ENCODE measurements around the gene EPHB3.

The EPHB3 gene

GRCh38 chr3:184579513-184579912 is 17.9 kb downstream of the EPHB3 start:
- DNase-seq (ENCODE audit: low read depth, low spot score), result no peak

DNA sequence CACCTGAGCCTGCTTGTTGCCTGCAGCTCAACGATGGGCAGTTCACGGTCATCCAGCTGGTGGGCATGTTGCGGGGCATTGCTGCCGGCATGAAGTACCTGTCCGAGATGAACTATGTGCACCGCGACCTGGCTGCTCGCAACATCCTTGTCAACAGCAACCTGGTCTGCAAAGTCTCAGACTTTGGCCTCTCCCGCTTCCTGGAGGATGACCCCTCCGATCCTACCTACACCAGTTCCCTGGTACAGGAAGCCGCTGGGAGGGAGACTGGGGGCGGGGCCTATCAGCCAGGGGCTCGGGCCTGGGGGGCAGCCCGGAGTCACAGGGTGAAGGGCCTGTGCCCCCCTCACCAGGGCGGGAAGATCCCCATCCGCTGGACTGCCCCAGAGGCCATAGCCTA is 18.8 kb downstream of the EPHB3 start:
- no peak for DNase-seq (ENCODE audit: low read depth, low spot score)

- no peak for DNase-seq (ENCODE audit: low read depth, low spot score)
Measured at GRCh38 chr3:184581331-184581855, 19.8 kb downstream of the EPHB3 start.

DNA sequence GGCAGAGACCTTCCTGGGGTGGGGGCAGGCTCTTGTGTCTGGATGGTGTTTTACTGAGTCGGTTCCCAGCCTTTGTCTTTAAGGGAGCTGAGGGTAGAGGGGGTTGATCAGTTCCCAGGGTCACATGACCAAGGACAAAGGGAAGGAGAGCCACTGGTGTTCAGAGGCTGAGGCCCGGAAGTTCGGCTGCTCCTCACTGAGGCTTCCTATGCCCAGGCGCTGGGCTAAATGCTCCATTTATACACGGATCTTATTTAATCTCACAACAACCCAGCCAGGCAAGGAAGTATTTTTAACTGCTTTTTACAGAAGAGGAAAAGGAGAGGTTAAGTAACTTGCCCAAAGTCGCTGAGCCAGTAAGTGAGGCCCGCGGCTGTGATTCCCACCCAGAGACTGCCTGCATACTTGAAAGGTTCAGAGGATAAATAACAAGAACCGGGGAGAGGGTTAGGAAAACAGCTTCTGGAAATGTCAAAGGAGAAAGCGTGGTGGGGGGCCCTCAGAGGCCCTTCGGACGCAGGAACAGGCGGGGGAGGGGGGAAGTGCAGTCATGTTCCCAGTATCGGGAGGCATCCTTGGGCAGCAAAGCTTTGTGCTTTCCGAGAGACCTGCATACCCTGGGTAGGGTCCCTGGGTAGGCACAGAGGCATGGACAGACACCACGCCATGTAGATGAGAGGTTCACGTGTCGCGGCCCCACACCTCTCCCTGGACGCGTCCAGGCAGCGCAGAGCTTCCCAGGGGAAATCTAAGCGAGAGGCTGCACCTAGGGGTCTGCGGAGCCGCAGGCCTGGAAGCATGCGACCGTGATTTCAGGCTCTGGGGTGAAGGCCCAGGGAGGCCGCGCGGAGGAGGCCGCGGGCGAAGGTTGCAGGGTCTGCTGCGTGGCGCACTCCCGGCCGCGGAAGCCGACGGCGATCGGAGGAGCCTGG is 21.3 kb downstream of the EPHB3 start:
- no peak for DNase-seq (ENCODE audit: low read depth, low spot score)

GRCh38 chr3:184583578-184584451 is 22.2 kb downstream of the EPHB3 start:
- DNase-seq (ENCODE audit: low read depth, low spot score), result no peak

DNA sequence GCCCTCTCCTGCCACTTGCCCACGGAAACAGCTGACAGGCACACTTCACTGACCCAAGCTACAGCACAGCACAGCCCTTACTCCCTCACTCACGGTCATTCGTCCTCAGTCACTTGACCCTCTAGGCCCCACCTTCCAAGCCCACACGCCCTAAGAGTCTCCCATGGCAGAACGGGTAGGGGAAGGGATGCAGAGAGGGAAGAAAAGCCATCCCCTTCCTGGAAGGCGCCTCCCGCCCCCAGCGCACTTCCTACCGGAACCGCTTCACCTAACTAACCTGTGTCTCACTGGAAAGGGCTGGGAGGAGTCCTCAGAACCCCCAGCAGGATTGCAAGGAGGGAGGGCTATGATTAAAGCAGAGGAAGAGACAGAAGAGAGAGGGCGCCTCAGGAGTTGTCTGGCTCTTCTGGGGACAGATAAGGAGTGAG is 22.9 kb downstream of the EPHB3 start:
- no peak for DNase-seq (ENCODE audit: low read depth, low spot score)

DNA sequence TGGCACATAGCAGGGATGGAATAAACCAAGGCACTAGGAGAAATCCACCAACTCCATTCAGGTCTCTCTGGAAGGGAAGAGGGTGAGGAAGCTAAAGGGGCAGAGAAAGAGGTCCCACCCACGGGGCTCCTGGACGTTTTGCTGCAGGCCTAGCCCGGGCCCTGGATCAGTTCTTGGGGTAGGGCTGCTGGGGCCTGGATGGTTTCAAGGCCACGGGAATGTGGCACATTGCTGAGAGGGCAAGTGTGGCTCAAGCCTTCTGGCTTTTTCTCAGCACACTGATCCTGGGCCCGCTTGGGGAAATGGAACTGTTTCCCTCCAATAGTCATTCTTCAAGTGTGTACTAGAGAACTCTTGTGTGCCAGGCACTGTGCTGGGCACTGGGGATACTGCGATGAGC is 24.0 kb downstream of the EPHB3 start:
- no peak for DNase-seq (ENCODE audit: low read depth, low spot score)

- no peak for DNase-seq (ENCODE audit: low read depth, low spot score)
Measured at GRCh38 chr3:184586851-184587250, 25.3 kb downstream of the EPHB3 start.

GRCh38 chr3:184588776-184589175 is 27.2 kb downstream of the EPHB3 start:
- DNase-seq (ENCODE audit: low read depth, low spot score), result no peak

GRCh38 chr3:184590795-184591194 is 29.2 kb downstream of the EPHB3 start:
- DNase-seq (ENCODE audit: low read depth, low spot score), result no peak

- no peak for DNase-seq (ENCODE audit: low read depth, low spot score)
Measured at GRCh38 chr3:184591789-184592188, 30.2 kb downstream of the EPHB3 start.

DNA sequence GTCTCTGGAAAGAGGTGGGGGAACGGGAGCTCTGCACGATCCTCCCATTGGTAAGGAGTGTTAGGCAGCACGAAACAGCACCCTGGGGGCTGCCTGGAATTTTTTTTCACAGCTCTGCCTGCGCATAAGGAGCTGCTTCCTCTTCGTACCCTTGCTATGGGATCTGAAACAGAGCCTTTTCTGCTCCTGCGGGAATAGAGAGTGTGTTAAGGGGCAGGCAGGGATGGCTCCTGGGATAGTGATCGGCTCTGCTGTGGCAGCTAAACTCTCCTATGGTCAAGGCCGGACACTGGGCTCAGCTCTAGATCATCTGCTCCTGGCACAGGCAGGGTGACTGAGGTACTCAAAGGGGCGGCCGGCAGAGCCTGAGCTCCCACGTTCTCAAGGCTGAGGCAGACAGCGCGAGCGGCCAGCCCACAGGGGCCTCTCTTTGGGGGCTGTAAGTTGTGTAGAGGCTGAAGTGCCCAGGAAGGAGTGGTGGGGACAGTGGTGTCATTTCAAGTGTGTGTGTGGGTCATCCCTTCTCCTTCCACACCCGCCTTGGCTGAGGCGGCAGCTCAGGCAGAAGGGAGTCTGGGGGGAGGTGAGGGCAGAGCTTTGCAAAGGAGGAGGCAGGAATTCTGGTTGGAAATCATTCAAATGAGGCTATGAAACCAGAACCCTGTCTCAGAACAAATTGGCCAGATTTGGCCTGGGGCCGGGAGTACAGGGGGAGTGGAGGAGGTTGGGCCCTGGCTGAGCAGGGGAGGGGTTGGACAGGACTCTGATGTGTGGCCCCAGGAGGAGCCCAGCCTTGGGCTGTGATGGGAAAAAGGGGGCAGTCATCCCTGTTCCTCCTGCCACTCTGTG is 31.0 kb downstream of the EPHB3 start:
- no peak for DNase-seq (ENCODE audit: low read depth, low spot score)

DNA sequence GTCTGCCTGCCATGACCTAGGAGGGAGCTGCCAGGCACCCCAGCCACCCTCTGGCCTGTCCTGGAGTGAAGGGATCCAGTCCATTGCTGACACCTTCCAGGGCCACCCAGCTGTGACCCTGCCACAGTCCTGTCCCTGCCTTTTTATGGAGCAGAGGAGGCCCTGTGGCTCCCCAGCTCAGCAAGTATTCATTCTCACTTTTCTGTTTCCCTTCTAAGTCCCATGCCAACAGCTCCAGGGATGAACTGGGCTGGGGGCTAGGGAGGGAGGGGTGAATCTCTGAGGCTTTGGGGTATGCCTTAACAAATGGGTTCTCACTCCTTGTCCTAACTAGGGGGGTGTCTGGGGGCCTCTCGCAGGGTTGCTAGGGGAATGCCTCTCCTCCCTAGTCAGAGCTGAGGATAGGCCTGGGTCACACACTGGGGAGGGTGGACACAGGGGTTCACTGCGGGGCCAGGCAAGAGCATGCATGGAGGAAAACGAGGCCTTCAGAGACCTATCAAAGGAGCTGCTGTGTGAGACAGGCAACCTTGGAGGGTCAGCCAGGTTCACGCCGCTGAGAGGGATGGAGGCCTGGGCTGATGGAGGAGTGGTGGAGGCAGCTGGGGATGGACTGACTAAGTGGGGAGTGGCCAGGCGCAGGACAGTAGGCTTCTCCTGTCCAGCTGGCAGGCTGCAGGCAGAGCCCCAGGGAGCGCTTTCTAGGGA is 31.8 kb downstream of the EPHB3 start:
- no peak for DNase-seq (ENCODE audit: low read depth, low spot score)

DNA sequence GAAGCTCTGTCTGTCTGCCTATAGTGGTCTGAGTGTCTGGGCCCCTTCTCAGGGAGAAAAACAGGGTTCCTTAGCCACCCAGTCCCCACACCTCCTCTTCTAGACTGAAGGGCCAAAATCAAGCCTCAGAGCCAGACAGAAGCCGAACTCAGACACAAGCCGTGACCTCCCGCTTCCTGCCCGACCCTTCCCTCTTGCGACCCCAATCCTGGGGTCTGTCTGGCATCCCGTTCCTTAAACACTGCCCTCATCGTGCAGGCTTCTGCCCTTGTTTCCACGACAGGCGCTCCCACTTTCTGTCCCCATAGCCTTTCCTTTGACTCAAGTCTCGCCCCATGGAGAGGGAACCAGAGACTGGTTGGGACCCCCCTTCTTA is 32.3 kb downstream of the EPHB3 start:
- no peak for DNase-seq (ENCODE audit: low read depth, low spot score)

- no peak for DNase-seq (ENCODE audit: low read depth, low spot score)
Measured at GRCh38 chr3:184594371-184595001, 32.9 kb downstream of the EPHB3 start.

DNA sequence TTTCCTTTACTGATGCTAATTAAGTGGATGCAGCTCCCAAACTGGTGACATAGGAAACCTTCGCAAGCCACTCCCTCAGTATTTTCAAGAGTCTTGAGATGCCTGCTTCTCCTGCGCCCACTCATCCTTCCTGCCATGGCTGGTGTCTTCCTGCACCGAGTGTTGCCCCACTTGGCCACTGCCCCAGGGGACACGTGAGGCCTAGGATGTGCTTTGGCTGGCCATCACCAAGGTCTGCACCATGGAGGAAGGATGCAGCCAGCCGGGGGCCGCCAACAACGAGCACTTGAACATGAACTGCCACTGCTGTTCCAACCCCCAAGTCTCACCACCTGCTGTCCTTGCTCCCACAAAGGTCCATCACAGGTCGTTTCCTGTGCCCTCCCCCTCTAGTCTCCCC is 34.1 kb downstream of the EPHB3 start:
- no peak for DNase-seq (ENCODE audit: low read depth, low spot score)

- DNase-seq (ENCODE audit: low read depth, low spot score), result no peak
Measured at GRCh38 chr3:184596233-184596632, 34.6 kb downstream of the EPHB3 start.

- DNase-seq (ENCODE audit: low read depth, low spot score), result no peak
Measured at GRCh38 chr3:184596886-184597575, 35.4 kb downstream of the EPHB3 start.

DNA sequence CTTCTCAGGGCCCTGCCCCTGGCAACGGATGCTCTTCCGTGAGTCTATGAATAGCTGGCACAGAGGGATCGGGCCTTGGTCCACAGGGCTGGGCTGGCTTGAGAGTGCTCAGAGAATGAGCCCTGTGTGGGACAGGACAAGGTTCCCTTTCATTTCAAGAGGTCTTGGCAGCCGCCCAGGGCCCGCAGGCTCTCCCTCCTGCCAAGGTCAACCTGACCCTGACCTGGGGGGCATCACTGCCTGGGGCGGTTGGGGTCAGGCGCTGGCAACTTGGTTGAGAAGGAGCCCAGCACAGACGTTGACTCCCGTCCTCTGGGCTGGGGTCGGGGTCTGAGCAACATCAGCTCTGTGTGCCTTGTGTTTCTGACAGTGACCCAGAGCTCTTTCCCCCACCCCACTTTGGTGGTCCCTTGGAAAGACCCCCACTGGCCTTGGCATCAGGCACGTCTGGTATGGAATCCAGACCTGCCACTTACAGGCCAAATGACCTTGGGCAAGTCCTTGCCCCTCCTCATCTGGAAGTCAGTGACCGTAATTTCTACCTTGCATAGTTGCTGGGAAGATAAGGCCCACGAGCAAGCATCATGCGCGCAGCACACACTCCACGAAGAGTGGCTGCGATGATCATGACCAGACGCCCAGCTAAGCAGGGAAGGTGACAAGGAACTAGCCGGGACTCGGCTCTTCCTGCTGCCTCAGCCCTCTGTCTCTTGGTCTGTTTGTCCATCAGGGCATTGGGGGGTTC is 36.4 kb downstream of the EPHB3 start:
- no peak for DNase-seq (ENCODE audit: low read depth, low spot score)
